Measurements from ENCODE around the gene KRT40. TPM values are rescaled to one million over a fixed set of nuclear protein-coding genes. Genes with fewer than 3 reads are reported as not detected.
A peak's percentile ranks its signal among the peaks of the same experiment; 100 is the strongest.

The KRT40 gene
- total and polyA plus RNA-seq, 2 of the 8 experiments (the other 6 are each of a cell fraction or from before 2014, with no cell fraction given), result not detected

- Histone ChIP-seq H2BK15ac (ENCODE audit: low read length) (no peak overlapping the region), H3K4me3 (ENCODE audit: extremely low read depth in 1 of 4, insufficient read depth in 2 of 4, low read depth in 3 of 4, low read length in 4 of 4) (no peak overlapping the region), H4K20me1 (replicated peaks in 1 of 2; ENCODE audit: control insufficient read depth in 1 of 2, insufficient read depth in 2 of 2, low read length in 2 of 2) (no peaks in the 10 kb centered on the region), H3K79me2 (ENCODE audit: control insufficient read depth in 1 of 2, insufficient read depth in 2 of 2, low read length in 2 of 2) (no peaks in the 10 kb centered on the region), H2BK20ac (ENCODE audit: low read length) (no peak overlapping the region), H3K36me3 (ENCODE audit: control insufficient read depth in 2 of 4, insufficient read depth in 4 of 4, low read length in 3 of 4) (no peaks in the 10 kb centered on the region), H3K9me3 (ENCODE audit: insufficient read depth in 2 of 2, low read depth in 1 of 2, low read length in 1 of 2) (no peaks in the 10 kb centered on the region), H2AK5ac (ENCODE audit: low read depth, low read length) (no peak overlapping the region), H3K27me3 (replicated peaks in 1 of 4; ENCODE audit: control insufficient read depth in 3 of 4, extremely low read depth in 1 of 4, insufficient read depth in 3 of 4, low read length in 3 of 4) (no peaks in the 10 kb centered on the region), H4K91ac (replicated peaks; ENCODE audit: insufficient read length, low read length) (no peak overlapping the region), H3K18ac (ENCODE audit: extremely low read depth, low read length) (no peak overlapping the region), H3K27ac (ENCODE audit: low read depth, low read length) (no peak overlapping the region), H4K8ac (ENCODE audit: extremely low read depth, insufficient read depth, low read length) (no peak overlapping the region; the same call in 1 of the 2 replicates), H3K4ac (replicated peaks; ENCODE audit: insufficient read length, low read depth, low read length) (no peak overlapping the region), H3K4me2 (ENCODE audit: insufficient read depth in 1 of 2, low read depth in 2 of 2, low read length in 2 of 2) (no peak overlapping the region), H3K4me1 (replicated peaks in 1 of 4; ENCODE audit: control insufficient read depth in 3 of 4, insufficient read depth in 4 of 4, low read length in 3 of 4) (peaks cover 0 to 4% (median 0%) of the 10 kb centered on the region in 4 experiments; a peak in 2 of 7 replicates), H3K23me2 (ENCODE audit: low read depth, low read length) (0 out of 2 replicates have a peak, but pooled peaks cover 2% of the 10 kb centered on the region), H2BK12ac (ENCODE audit: low read depth, low read length) (no peak overlapping the region), H3K56ac (replicated peaks; ENCODE audit: insufficient read length, low read depth, low read length) (no peak overlapping the region), H3K14ac (ENCODE audit: insufficient read length) (no peak overlapping the region), H3K9ac (replicated peaks in 1 of 4; ENCODE audit: extremely low read depth in 1 of 4, low read depth in 3 of 4, low read length in 3 of 4) (no peak overlapping the region), H3K79me1 (ENCODE audit: low read depth, low read length) (no peaks in the 10 kb centered on the region), H3K23ac (ENCODE audit: insufficient read length) (no peak overlapping the region), H2BK120ac (replicated peaks; ENCODE audit: low read depth, low read length) (no peak overlapping the region), H4K5ac (ENCODE audit: insufficient read length, low read depth, low read length) (no peak overlapping the region), H2AFZ (ENCODE audit: low read length) (peak overlapping the region; percentile 64), H2BK5ac (ENCODE audit: low read depth, low read length) (no peak overlapping the region)
- POLR2A ChIA-PET (ENCODE audit: partially characterized antibody), result interaction anchor here (1.0 to 1.1 kb wide), 2 partner anchors 21 to 43 kb away, joined by 3 to 4 read pairs; no protein-coding TSS in a partner anchor
- no peak for TF ChIP-seq BCL11A (IDR thresholded peaks at IDR 0.05; ENCODE audit: low read depth in 2 of 2, low read length in 2 of 2)
- DNase-seq (ENCODE audit: low read depth in 1 of 2, low spot score in 2 of 2) (no peak), FAIRE-seq (no peak)
- WGBS, 2 experiments (ENCODE audit: extremely low coverage in 1 of 2, insufficient coverage in 1 of 2, insufficient read length in 1 of 2, insufficient replicate concordance in 2 of 2, low coverage in 1 of 2, low lambda C conversion rate in 2 of 2, missing lambda C conversion rate in 1 of 2), result 92% methylated on average over 16 of the region's 19 CpGs; no CpG with 5 or more reads in 1 of the 2 experiments
- CTCF ChIA-PET (ENCODE audit: partially characterized antibody), result interaction anchor here (0.7 to 0.8 kb wide), 2 partner anchors 386 to 1824 kb away, joined by 3 read pairs; no protein-coding TSS in a partner anchor
These were observed 47.6 kb downstream of the KRT40 start for GRCh38 chr17:40936437-40936971.

All from H1 (cell line).